Parathyroid adenoma (tissue), 2 donors: ENCODE results near the gene DLL1.

ENCODE experiments used
- H2AFZ ChIP-seq: fragments of 300-600 bp; sonication (generic); one replicate; pipeline ENCODE4 v1.7.0; 2017; ENCODE audit warnings: antibody characterized with exemption, mild to moderate bottlenecking
- H3K27ac ChIP-seq: fragments of 300-600 bp; sonication (generic); one replicate; pipeline ENCODE4 v1.7.0; 2017
- H3K27me3 ChIP-seq: fragments of 300-600 bp; sonication (generic); one replicate; pipeline ENCODE4 v1.7.0; 2017; ENCODE audit warnings: low read length; ENCODE audit not compliant: control insufficient read depth, insufficient read depth
- H3K36me3 ChIP-seq: fragments of 300-600 bp; sonication (generic); one replicate; pipeline ENCODE4 v1.7.0; 2017; ENCODE audit warnings: low read length; ENCODE audit not compliant: control insufficient read depth, insufficient read depth
- H3K4me1 ChIP-seq: fragments of 300-600 bp; sonication (generic); one replicate; pipeline ENCODE4 v1.7.0; 2017; ENCODE audit warnings: control low read depth
- H3K4me2 ChIP-seq: fragments of 300-600 bp; sonication (generic); one replicate; pipeline ENCODE4 v1.7.0; 2017; ENCODE audit warnings: low read length
- H3K4me3 ChIP-seq: fragments of 300-600 bp; sonication (generic); one replicate; pipeline ENCODE4 v1.7.0; 2017; ENCODE audit warnings: low read depth, low read length
- H3K79me2 ChIP-seq: fragments of 300-600 bp; sonication (generic); one replicate; pipeline ENCODE4 v1.7.0; 2017; ENCODE audit warnings: control low read depth
- H3K9ac ChIP-seq: fragments of 300-600 bp; sonication (generic); one replicate; pipeline ENCODE4 v1.7.0; 2017; ENCODE audit warnings: mild to moderate bottlenecking
- H3K9me3 ChIP-seq: fragments of 300-600 bp; sonication (generic); one replicate; pipeline ENCODE4 v1.7.0; 2017; ENCODE audit warnings: low read length; ENCODE audit not compliant: control insufficient read depth
- TF ChIP-seq, protein P1 (sequence below): fragments of 300-600 bp; sonication (generic); IDR thresholded peaks from one replicate; pipeline ENCODE4 v1.7.0; 2017; ENCODE audit warnings: antibody characterized with exemption, mild to moderate bottlenecking
- donor health status: primary hyperparathyroidism.

The DLL1 gene

DNA sequence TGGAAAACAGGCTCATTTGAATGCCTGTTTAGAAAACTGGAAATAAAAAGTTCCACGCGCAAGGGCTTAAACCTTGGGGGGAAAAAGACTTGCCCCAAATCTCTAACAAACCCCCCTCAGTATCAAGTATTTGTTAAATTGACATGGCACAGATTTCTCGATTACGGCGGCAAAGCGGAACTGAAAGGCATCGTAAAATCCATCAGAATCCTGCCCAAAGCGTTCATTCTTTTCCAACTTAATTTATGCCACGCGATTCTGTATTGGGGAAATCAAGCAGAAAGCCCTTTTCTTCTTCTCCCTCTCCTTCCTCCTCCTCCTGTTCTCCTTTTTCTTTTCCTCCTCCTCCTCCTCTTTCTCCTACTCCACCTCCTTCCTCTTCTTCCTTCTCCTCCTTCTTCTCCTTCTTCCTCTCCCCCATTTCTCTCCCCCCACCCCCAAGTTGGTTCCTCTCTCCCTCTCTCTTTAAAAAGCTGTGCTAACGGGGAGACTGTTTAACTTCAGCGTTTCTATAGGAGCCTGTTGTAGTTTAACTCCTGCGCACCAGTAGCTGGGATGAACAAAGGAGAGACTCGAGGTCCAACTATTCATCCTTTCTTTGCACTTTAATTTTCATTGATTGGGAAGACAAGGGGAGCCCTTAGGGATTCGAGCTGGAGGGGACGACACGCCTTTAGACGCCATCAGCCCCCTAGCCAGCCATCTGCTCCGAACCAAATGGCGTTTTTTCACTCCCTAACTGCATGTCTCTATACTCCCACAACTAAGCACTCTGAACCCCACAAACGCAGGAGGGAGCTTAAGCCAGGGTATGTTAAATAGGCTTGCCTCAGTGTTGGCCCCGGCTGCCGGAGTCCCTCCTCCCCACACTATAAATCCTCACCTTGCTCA lies 2.7 kb upstream of the DLL1 start:
- H3K4me2 ChIP-seq = no peak overlapping the region
- no peaks in the 10 kb centered on the region for H3K9me3 ChIP-seq
- no peaks in the 10 kb centered on the region for H3K36me3 ChIP-seq
- peaks cover 7% of the 10 kb centered on the region for H3K27me3 ChIP-seq
- no peak overlapping the region for H3K27ac ChIP-seq
- peaks cover 12% of the 10 kb centered on the region for H3K4me1 ChIP-seq
- H2AFZ ChIP-seq = no peak overlapping the region
- no peaks in the 10 kb centered on the region for H3K79me2 ChIP-seq
- H3K4me3 ChIP-seq = no peak overlapping the region
- H3K9ac ChIP-seq = no peak overlapping the region
- TF ChIP-seq, protein P1, sequence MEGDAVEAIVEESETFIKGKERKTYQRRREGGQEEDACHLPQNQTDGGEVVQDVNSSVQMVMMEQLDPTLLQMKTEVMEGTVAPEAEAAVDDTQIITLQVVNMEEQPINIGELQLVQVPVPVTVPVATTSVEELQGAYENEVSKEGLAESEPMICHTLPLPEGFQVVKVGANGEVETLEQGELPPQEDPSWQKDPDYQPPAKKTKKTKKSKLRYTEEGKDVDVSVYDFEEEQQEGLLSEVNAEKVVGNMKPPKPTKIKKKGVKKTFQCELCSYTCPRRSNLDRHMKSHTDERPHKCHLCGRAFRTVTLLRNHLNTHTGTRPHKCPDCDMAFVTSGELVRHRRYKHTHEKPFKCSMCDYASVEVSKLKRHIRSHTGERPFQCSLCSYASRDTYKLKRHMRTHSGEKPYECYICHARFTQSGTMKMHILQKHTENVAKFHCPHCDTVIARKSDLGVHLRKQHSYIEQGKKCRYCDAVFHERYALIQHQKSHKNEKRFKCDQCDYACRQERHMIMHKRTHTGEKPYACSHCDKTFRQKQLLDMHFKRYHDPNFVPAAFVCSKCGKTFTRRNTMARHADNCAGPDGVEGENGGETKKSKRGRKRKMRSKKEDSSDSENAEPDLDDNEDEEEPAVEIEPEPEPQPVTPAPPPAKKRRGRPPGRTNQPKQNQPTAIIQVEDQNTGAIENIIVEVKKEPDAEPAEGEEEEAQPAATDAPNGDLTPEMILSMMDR = no peak

DNA sequence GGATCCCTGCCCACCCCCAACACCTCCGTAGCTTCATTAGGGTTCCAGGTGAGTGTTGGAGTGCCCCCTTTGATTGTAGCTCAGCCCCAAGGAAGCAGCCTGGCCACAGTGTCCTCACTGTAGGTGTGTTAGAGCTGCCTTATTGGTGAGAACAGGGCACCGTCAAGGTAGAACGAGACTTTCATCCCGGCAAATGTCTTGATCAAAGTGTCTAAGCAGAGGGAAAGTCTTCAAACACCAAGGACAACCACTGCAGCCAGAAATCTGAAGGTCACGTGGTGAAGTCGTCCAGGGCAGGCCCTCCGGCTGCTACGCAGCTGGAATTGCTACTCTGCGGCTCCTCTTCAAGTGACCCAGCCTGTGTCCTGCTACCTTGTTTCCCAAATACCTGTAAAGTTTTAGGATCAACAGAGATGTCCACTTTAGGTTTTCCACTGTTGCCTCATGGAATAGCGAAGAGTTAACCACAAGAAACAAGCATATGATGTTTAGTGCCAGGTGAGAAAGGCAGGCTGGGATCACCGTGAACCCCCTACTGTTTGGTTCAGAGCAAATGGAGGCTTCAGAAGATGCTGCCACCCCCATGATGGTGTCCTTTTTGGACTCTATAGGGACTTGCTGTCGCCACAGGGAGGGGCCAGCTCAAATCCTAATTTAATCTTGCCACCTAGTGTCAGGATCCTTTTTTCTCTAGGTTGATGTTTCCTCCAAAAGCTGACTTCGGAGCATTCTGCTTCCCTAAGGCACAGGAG lies 1.7 kb upstream of the DLL1 start:
- H3K9ac ChIP-seq = no peak overlapping the region
- no peaks in the 10 kb centered on the region for H3K36me3 ChIP-seq
- H3K79me2 ChIP-seq = no peaks in the 10 kb centered on the region
- TF ChIP-seq, protein P1 = no peak
- H3K27me3 ChIP-seq = peaks cover 7% of the 10 kb centered on the region
- H3K9me3 ChIP-seq = no peaks in the 10 kb centered on the region
- peak overlapping the region; percentile 65 for H3K4me2 ChIP-seq
- no peak overlapping the region for H3K27ac ChIP-seq
- H3K4me1 ChIP-seq = peaks cover 12% of the 10 kb centered on the region
- H3K4me3 ChIP-seq = peak overlapping the region; percentile 29
- H2AFZ ChIP-seq = peak overlapping the region; percentile 20

DNA sequence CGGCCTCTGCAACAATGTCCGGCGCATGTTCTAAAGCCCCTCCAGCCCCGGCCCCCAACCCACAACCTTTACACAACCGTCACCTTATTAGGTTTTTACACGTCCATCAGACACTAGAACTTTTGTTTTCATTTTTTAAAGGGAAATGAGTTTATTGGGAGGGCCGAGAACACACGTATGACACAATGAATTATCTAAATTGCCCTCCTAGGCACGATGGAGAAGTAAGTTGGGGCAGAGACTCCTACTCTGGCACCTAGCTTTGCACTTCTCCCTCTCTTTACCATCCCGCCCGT lies 1.2 kb upstream of the DLL1 start:
- Histone ChIP-seq H3K36me3 (no peaks in the 10 kb centered on the region), H2AFZ (peak overlapping the region; percentile 54), H3K4me3 (peak overlapping the region; percentile 29), H3K27ac (no peak overlapping the region), H3K9ac (no peak overlapping the region), H3K79me2 (no peaks in the 10 kb centered on the region), H3K4me2 (peak overlapping the region; percentile 65), H3K27me3 (peaks cover 7% of the 10 kb centered on the region), H3K9me3 (no peaks in the 10 kb centered on the region), H3K4me1 (peaks cover 12% of the 10 kb centered on the region)
- TF ChIP-seq, protein P1 = no peak

DNA sequence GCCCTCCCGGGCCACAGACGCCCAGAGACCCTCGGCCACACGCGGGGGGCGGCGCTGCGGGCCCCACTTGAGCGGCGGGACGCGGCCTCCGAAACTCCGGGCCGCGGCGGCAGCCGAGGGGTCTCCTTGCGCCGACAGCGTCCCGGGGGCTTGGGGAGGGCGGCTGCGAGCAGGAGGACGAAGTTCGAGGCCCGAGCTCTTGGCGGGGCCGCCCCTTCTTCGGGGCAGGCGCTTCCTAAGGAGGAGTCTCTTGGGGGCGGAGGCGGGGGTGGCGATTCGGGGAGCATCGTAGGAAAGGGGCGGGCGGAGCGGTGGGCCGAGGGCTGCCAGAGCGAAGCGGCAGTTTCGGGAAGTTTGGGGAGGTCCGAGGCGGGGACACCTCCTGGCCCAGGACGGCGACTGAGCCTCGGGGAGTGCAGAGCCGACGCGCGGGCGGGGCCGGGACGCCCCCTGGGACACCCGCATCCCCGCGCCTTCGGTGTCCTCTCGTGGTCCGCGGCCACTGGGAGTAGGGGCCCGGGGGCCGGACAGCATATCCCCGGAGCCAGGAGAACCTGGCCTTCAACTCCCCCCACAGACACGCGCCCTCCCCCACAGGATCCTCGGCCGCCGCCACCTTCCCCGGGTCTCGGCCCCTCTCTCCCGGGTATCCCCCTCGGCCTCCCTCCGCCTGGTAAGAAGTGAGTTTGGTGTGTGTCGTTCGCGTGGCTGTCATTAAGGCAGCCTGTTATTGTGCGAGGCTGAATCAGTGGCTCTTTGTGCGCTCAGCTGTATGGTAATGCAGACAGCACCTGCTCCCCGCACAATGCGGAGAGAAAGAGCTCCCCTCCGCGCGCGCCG lies 613 bp upstream of the DLL1 start:
- Histone ChIP-seq H3K4me2 (peak overlapping the region; percentile 65), H3K4me1 (peaks cover 12% of the 10 kb centered on the region), H3K27me3 (peaks cover 7% of the 10 kb centered on the region), H3K36me3 (no peaks in the 10 kb centered on the region), H3K4me3 (peak overlapping the region; percentile 29), H3K9ac (no peak overlapping the region), H3K79me2 (no peaks in the 10 kb centered on the region), H2AFZ (peak overlapping the region; percentile 54), H3K27ac (peak overlapping the region; percentile 52), H3K9me3 (no peaks in the 10 kb centered on the region)
- TF ChIP-seq, protein P1 = no peak
